GM18951 (cell line): ENCODE measurements around the gene BAD.
"Not testable (repeated sequence)": the region's sequence is repeated elsewhere in the genome, so short reads cannot be mapped to it uniquely, and the experiment has no call there.

Source experiments
- POLR2A ChIP-seq: IDR thresholded peaks from 4 replicates; pipeline ENCODE4 v1.6.1; 2011; ENCODE audit warnings: mild to moderate bottlenecking; ENCODE audit not compliant: insufficient read length, insufficient read depth; ENCODE audit errors: extremely low read depth
- in situ Hi-C: fragments of 300-500 bp; cut with MboI; formaldehyde crosslinking; loops from one replicate; pipeline ENCODE4 v1.12.0; 2022; ENCODE audit warnings: low sequenced_read_pairs, mixed read lengths, inconsistent platforms; ENCODE audit not compliant: unreplicated experiment

Gene BAD

DNA sequence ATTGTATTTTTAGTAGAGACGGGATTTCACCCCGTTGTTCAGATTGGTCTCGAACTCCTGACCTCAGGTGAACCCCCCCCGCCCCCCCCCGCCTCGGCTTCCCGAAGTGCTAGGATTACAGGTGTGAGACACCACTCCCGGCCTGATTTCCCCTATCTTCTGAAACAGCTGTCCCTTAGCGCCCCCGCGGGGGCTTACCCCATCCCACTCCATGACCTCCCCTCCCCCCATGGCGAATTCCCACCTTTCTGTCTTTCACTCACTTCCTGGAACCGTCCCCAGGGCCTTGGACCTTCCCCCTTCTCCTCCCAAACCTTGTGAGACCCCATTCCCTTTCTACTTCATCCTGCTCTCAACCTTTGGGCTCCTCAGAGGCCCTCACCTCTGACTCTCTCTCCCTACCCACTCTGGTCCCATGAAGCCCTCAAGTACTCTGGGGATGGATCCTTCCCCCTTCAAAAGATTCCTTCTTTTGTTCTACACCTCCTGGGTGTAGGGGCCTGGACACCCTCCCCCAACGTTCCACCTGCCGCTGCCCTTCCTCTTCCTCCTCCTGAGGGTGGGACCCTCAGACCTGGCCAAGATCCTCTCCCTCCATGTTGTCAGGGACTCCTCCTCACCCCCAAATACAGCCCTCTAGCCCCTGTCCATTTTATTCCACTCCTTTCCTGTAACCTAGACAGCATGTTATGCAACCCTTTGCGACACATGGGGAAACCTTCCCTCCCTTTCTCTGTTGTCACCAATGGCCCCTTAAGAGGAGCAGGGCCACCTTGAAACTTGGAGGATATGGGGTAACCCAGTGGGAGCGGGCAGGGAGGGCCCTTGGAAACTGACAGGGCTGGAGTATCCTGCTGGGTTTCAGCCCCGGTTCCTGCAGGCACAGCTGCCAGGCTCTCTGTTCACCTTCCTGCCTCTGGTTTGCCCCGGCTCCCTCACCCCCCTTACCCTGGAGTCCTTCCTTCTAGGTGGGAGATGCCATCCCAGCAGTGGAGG is 34.6 kb upstream of the BAD start:
- no peak for TF ChIP-seq POLR2A
- in situ Hi-C loops = no loop called here

DNA sequence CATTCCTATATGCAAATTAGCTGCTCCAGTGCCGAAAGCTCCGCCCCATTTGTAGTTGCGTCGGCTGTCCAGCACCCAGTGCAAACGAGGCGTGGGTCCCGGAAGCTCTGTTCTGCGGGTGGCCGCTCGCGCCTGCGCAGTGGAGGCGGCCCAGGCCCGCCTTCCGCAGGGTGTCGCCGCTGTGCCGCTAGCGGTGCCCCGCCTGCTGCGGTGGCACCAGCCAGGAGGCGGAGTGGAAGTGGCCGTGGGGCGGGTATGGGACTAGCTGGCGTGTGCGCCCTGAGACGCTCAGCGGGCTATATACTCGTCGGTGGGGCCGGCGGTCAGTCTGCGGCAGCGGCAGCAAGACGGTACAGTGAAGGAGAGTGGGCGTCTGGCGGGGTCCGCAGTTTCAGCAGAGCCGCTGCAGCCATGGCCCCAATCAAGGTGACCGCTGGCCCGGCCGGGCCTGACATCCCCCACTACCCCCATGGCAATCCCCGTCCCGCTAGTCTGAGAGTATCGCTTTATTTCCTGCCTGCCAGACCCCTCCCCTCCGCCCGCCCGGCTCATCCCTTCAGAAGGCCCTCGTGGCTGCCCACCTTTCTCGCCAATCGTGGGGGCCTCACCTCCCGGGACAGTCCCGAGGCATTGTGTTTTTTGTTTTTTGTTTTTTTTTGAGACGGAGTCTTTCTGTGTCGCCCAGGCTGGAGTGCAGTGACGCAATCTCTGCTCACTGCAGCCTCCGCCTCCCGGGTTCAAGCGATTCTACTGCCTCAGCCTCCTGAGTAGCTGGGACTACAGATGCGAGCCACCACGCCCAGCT is 33.7 kb upstream of the BAD start, which contains the start of gene PRDX5:
Gene PRDX5 (plus strand): TSS at position 161 of the 805 bp plus-strand sequence. CDS start 95 bp downstream, at position 256.
- in situ Hi-C loops = no loop called here

DNA sequence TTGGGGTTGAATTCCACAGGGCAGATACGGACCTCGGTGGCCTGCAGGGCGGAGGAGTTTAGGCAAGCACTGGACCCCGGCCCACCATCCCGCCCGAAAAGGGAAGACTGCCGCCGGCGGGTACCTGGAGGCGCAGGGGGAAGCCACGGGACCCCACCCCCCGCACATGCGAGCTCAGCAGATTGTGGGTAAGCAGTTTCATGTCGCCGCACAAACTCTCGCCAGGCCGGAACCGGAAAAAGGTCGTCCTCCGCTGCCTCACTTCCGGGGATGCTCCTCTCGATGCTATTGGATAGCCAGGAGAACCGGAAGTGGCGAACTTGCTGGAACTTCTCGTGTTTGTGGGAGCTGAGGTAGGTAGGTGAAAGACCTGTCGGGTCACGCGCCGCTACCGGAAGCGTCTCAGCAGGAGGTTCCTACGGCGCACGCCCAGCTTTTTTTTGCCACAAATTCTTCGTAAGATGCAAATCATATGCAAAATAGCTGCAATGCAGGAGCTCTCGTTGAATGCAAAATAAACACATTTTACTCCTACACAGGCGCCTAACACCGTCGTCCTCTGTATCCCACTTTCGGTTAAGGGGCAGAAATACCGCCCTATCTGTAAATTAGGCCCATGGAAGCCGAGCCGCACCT is 33.0 kb upstream of the BAD start, which contains the start of gene TRMT112:
Gene TRMT112 (minus strand): TSS at position 235 of the 636 bp plus-strand sequence. CDS start 33 bp downstream, at position 202.
- in situ Hi-C loops = no loop called here
- TF ChIP-seq POLR2A = peak; percentile 84

More for the DNA sequence above, 33.7 kb upstream of the BAD start, which contains the start of gene PRDX5:
- peak; percentile 82 for TF ChIP-seq POLR2A

DNA sequence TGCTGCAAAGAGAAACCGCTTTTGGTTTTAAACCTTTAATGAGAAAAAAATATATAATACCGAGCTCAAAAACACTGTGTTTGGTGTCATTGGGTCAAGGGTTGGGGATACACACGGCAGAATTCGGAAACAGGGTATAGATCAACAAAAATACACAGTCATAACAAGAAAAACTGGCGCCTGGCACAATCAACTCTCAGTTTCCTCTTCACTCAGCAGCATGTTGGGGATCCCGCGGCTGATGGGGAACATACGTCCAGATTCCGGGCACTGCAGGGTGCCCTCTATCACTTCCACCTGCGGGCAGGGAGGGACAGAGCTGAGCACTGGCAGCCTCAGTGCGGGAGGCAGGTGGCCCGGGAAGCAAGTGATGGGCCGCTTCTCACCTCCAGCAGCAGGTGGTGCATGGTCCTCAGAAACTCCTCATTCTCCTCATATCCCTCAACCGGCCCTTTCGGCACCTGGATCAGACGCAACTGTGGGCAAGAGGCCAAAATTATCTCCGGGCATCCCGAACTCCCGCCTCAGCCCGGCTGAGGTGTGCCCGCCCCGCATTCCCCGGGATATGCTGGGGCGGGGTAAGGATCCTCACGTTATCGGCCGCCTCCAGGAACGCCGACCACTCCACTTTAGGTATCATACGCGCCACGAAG is 32.3 kb upstream of the BAD start:
- TF ChIP-seq POLR2A = no peak
- in situ Hi-C loops = no loop called here

DNA sequence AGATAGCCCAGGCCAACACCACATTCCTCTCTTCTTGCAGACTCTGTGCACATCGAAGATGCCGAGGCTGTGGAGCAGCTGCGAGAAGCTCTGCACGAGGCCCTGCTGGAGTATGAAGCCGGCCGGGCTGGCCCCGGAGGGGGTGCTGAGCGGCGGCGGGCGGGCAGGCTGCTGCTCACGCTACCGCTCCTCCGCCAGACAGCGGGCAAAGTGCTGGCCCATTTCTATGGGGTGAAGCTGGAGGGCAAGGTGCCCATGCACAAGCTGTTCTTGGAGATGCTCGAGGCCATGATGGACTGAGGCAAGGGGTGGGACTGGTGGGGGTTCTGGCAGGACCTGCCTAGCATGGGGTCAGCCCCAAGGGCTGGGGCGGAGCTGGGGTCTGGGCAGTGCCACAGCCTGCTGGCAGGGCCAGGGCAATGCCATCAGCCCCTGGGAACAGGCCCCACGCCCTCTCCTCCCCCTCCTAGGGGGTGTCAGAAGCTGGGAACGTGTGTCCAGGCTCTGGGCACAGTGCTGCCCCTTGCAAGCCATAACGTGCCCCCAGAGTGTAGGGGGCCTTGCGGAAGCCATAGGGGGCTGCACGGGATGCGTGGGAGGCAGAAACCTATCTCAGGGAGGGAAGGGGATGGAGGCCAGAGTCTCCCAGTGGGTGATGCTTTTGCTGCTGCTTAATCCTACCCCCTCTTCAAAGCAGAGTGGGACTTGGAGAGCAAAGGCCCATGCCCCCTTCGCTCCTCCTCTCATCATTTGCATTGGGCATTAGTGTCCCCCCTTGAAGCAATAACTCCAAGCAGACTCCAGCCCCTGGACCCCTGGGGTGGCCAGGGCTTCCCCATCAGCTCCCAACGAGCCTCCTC is 31.4 kb upstream of the BAD start:
- in situ Hi-C loops = not testable (repeated sequence)

DNA sequence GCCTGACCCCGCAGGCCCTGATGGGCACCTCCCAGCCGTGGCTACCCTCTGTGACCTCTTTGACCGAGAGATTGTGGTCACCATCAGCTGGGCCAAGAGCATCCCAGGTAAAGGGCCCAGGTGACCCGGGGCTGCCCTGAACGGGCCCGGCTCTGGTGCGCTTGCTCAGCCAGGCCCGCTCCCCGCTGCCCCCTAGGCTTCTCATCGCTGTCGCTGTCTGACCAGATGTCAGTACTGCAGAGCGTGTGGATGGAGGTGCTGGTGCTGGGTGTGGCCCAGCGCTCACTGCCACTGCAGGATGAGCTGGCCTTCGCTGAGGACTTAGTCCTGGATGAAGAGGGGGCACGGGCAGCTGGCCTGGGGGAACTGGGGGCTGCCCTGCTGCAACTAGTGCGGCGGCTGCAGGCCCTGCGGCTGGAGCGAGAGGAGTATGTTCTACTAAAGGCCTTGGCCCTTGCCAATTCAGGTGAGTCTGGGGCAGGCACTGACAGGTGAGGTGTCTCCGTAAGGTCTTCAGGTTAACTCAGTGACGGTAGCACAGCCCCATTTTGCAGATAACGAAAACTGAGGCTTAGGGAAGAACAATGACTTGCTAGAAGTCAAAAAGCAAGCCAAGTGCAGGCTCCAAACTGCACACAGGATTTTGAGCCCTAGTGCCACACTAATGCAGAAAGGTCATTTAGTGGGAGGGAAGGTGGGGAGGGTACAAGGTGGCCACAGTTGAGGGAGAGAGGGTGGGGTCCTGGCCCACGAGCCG is 30.5 kb upstream of the BAD start:
- in situ Hi-C loops = no loop called here
- TF ChIP-seq POLR2A = no peak

DNA sequence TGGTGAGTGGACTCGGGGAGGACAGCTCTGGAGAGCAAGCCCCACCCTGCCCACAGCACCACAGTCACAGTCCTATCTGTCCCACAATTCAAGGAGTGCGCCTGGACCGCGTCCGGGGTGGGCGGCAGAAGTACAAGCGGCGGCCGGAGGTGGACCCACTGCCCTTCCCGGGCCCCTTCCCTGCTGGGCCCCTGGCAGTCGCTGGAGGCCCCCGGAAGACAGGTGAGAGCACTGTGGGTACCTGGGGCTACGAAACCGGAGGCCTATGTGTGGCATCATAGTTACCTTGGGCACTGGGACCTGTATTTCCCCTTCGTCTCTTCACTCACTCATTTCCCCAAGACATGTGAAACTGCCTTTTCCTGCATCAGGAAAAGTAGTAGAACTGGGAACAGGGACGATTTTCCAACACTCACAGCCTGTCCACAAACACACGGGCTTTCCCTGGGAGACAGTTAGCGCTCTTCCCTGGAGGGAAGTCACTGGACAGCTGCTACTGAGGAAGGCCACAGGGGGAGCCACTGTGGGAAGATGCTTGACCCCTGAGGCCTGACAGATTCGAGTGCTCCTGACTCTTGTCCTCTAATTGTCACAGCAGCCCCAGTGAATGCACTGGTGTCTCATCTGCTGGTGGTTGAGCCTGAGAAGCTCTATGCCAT is 29.8 kb upstream of the BAD start:
- in situ Hi-C loops = no loop called here
- TF ChIP-seq POLR2A = no peak

DNA sequence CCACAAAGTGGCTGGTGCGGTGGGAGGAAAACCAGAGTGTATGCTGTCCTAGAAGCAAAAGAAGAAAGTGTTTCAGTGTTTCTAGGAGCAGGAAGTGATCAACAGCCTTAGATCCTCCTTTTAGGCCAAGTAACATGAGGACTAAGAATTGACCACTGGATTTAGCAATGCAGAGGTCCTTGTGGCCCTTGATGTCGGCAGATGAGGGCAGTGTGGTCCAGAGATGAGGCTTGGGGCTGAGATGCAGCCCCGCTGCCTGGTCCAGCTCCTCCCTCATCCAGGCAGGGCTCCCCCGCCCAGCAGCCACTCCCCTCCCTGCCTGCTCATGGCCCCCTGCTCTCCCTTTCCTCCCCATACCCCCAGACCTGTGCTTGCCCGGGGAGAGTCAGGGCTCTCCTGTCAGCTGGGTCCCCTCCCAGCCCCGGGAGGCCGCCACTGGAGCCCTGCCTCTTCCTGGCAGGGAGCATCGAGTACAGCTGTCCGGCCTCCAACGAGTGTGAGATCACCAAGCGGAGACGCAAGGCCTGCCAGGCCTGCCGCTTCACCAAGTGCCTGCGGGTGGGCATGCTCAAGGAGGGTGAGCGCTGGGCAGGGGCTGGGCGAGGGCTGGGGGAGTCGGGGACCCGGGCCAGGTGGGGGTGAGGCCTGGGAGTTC is 29.2 kb upstream of the BAD start:
- in situ Hi-C loops = no loop called here
- TF ChIP-seq POLR2A = no peak

DNA sequence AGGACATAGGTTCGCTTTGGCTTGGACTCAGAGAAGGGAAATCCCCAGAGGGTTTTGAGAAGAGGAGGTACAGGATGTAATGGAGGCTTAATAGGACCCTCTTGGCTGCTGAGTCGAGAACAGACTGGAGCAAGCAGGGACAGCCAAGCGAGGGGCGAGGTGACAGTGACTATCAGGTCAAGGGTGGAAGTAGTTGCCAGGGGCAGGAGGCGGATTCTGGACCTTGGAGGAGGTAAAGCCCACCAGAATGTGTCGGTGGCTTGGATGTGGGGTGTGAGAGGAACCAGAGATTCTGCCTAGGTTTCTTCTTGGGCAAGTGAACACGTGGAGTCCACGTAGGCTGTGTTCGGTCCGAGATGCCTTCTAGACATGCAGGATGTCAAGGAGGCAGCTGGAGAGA is 28.5 kb upstream of the BAD start:
- in situ Hi-C loops = no loop called here

DNA sequence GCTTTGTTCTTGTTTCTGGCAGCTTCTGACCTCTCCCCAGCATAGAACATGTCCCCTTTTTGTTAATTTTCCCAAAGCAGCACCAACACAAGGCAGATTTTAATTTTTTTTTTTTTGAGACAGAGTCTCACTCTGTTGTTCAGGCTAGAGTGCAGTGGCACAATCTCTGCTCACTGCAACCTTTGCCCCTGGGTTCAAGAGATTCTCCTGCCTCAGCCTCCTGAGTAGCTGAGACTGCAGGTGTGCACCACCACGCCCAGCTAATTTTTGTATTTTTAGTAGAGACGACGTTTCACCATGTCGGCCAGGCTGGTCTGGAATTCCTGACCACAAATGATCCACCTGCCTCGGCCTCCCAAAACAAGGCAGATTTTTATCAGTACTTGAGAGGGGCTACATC is 23.3 kb upstream of the BAD start:
- in situ Hi-C loops = not testable (repeated sequence)

More for the DNA sequence above, 28.5 kb upstream of the BAD start:
- TF ChIP-seq POLR2A = no peak
